OCI-LY1 (cell line): ENCODE measurements around the gene OPHN1.

Source experiments
- H2AFZ ChIP-seq: fragments of 200-600 bp; sonication (generic), shearing (Covaris generic); 2 replicates; pipeline ENCODE4 v1.6.0; 2014; ENCODE audit warnings: antibody characterized with exemption, mild to moderate bottlenecking, low read length
- H3F3A ChIP-seq: fragments of 200-600 bp; sonication (generic), shearing (Covaris generic); 2 replicates; pipeline ENCODE4 v1.6.0; 2014; ENCODE audit warnings: mild to moderate bottlenecking, antibody characterized with exemption, low read length, moderate library complexity; ENCODE audit not compliant: insufficient read depth
- H3K27ac ChIP-seq: fragments of 200-600 bp; sonication (generic); 2 replicates; pipeline ENCODE4 v1.5.1; 2014; ENCODE audit warnings: low read length, mixed run types, mild to moderate bottlenecking, low read depth; ENCODE audit not compliant: poor library complexity, severe bottlenecking
- H3K27me3 ChIP-seq: fragments of 200-600 bp; sonication (generic); 2 replicates; pipeline ENCODE4 v1.6.0; 2014; ENCODE audit warnings: antibody characterized with exemption, mild to moderate bottlenecking, low read length, moderate library complexity; ENCODE audit not compliant: insufficient read depth
- H3K36me3 ChIP-seq: fragments of 200-600 bp; sonication (generic); 2 replicates; pipeline ENCODE4 v1.6.1; 2014; ENCODE audit warnings: mild to moderate bottlenecking, antibody characterized with exemption, low read length, moderate library complexity, mixed read lengths; ENCODE audit not compliant: insufficient read depth
- H3K4me1 ChIP-seq: fragments of 200-600 bp; sonication (generic); 2 replicates; pipeline ENCODE4 v1.5.1; 2014; ENCODE audit warnings: mild to moderate bottlenecking, low read length, moderate library complexity; ENCODE audit not compliant: insufficient read depth, severe bottlenecking
- H3K4me2 ChIP-seq: fragments of 200-600 bp; sonication (generic), shearing (Covaris generic); 2 replicates; pipeline ENCODE4 v1.6.1; 2014; ENCODE audit warnings: low read length
- H3K4me3 ChIP-seq: fragments of 200-600 bp; sonication (generic); 2 replicates; pipeline ENCODE4 v1.5.1; 2014; ENCODE audit warnings: low read length, low read depth, mild to moderate bottlenecking, mixed read lengths; ENCODE audit not compliant: poor library complexity, severe bottlenecking
- H3K79me2 ChIP-seq: fragments of 200-600 bp; shearing (Covaris generic); 2 replicates; pipeline ENCODE4 v1.6.1; 2016; ENCODE audit warnings: mixed run types, low read length, mixed read lengths; ENCODE audit not compliant: insufficient read depth
- H3K9ac ChIP-seq: fragments of 200-600 bp; sonication (generic), shearing (Covaris generic); 2 replicates; pipeline ENCODE4 v1.6.1; 2014; ENCODE audit warnings: mild to moderate bottlenecking, low read length, mixed read lengths
- H3K9me2 ChIP-seq: fragments of 200-600 bp; sonication (generic), shearing (Covaris generic); 2 replicates; pipeline ENCODE4 v1.6.1; 2014; ENCODE audit warnings: low read depth, mild to moderate bottlenecking, low read length, mixed read lengths
- H3K9me3 ChIP-seq: fragments of 200-600 bp; shearing (Covaris generic); 2 replicates; pipeline ENCODE4 v1.6.1; 2014; ENCODE audit warnings: low read length, mixed read lengths
- H4K20me1 ChIP-seq: fragments of 200-600 bp; sonication (generic), shearing (Covaris generic); 2 replicates; pipeline ENCODE4 v1.6.0; 2016; ENCODE audit warnings: mild to moderate bottlenecking, low read length; ENCODE audit not compliant: insufficient read depth
- CTCF ChIP-seq: fragments of 200-600 bp; sonication (generic), shearing (Covaris generic); IDR thresholded peaks from 2 replicates; pipeline ENCODE4 v1.5.1; 2017; ENCODE audit warnings: mild to moderate bottlenecking, antibody characterized with exemption, low read length, moderate library complexity, mixed read lengths
- EZH2 ChIP-seq: fragments of 200-600 bp; sonication (generic), shearing (Covaris generic); IDR thresholded peaks from 2 replicates; pipeline ENCODE4 v1.8.0; 2017; ENCODE audit warnings: borderline replicate concordance, mixed run types, mild to moderate bottlenecking, antibody characterized with exemption, low read length, moderate library complexity, mixed read lengths

The OPHN1 gene

GRCh38 chrX:68195561-68195960 lies 237.7 kb downstream of the OPHN1 start:
- H3K27ac ChIP-seq: no peak overlapping the region

GRCh38 chrX:68193786-68194185 lies 239.5 kb downstream of the OPHN1 start:
- H3K36me3 ChIP-seq: no peaks in the 10 kb centered on the region
- no peak overlapping the region for H2AFZ ChIP-seq
- no peak overlapping the region for H3K9ac ChIP-seq
- H3K4me2 ChIP-seq: no peak overlapping the region
- H3K4me3 ChIP-seq: no peak overlapping the region
- no peaks in the 10 kb centered on the region for H3K4me1 ChIP-seq
- no peaks in the 10 kb centered on the region for H3K9me3 ChIP-seq
- H3F3A ChIP-seq: no peaks in the 10 kb centered on the region
- H4K20me1 ChIP-seq: no peaks in the 10 kb centered on the region
- no peaks in the 10 kb centered on the region for H3K9me2 ChIP-seq
- TF ChIP-seq CTCF (no peak), EZH2 (no peak)
- no peaks in the 10 kb centered on the region for H3K79me2 ChIP-seq
- no peak overlapping the region for H3K27ac ChIP-seq
- no peaks in the 10 kb centered on the region for H3K27me3 ChIP-seq

More at GRCh38 chrX:68195561-68195960, 237.7 kb downstream of the OPHN1 start:
- Histone ChIP-seq H3K36me3 (no peaks in the 10 kb centered on the region), H3K4me1 (no peaks in the 10 kb centered on the region), H3K9me2 (no peaks in the 10 kb centered on the region), H3F3A (no peaks in the 10 kb centered on the region), H3K27me3 (no peaks in the 10 kb centered on the region), H3K79me2 (no peaks in the 10 kb centered on the region), H3K9me3 (no peaks in the 10 kb centered on the region), H3K4me3 (no peak overlapping the region), H3K4me2 (no peak overlapping the region), H3K9ac (no peak overlapping the region), H2AFZ (no peak overlapping the region), H4K20me1 (no peaks in the 10 kb centered on the region)
- no peak for TF ChIP-seq CTCF
- no peak for TF ChIP-seq EZH2

- Histone ChIP-seq H3K27me3 (no peaks in the 10 kb centered on the region), H4K20me1 (no peaks in the 10 kb centered on the region)
These were observed 240.1 kb downstream of the OPHN1 start for GRCh38 chrX:68193234-68193633.

More at GRCh38 chrX:68193234-68193633, 240.1 kb downstream of the OPHN1 start:
- Histone ChIP-seq H3K4me3 (no peak overlapping the region), H2AFZ (no peak overlapping the region), H3K79me2 (no peaks in the 10 kb centered on the region), H3K9ac (no peak overlapping the region), H3K9me2 (no peaks in the 10 kb centered on the region), H3K27ac (no peak overlapping the region), H3K4me2 (no peak overlapping the region), H3K4me1 (no peaks in the 10 kb centered on the region), H3F3A (no peaks in the 10 kb centered on the region), H3K36me3 (no peaks in the 10 kb centered on the region), H3K9me3 (no peaks in the 10 kb centered on the region)
- TF ChIP-seq EZH2: no peak
- no peak for TF ChIP-seq CTCF
